Measurements from ENCODE around the gene ANXA11. TPM values are rescaled to one million over a fixed set of nuclear protein-coding genes. Genes with fewer than 3 reads are reported as not detected.

The ANXA11 gene
- total RNA-seq (2012; rRNA removed), result 39.4 and 40.8 TPM in 2 replicates
- 109 and 114 TPM in 2 replicates for polyA plus RNA-seq (2012; rRNA removed)
- 104 and 105 TPM in 2 replicates for polyA plus RNA-seq (2012; cell fraction: cytosol; rRNA removed)
- polyA plus RNA-seq (2012; cell fraction: nucleus; rRNA removed; ENCODE audit: low replicate concordance), result 86.2 and 114 TPM in 2 replicates
- percentile 92 among the genes with signal in this experiment for Bru-seq, nascent RNA
- BruChase-seq, experiment 1, labeled RNA remaining after a 6-hour chase, result percentile 90 among the genes with signal in this experiment
- percentile 90 among the genes with signal in this experiment for BruChase-seq, experiment 2, labeled RNA remaining after a 2-hour chase
- long read RNA-seq, full-length matches to known transcripts, result 125 of 285 reads
- long read RNA-seq, partial matches to known transcripts, result 136 of 285 reads
- long read RNA-seq, other reads (novel, unspliced or antisense), result 24 of 285 reads

GRCh38 chr10:80205477-80206276 is at the start of gene ANXA11:
TSS of gene ANXA11 (minus strand) at chr10:80205537. CDS start at chr10:80172861, 32,676 bp downstream.
- POLR2A ChIA-PET (ENCODE audit: unreplicated experiment), result no interaction called here
- no TSS peak for BruUV-seq (replicated peaks)

More at GRCh38 chr10:80205477-80206276, at the start of gene ANXA11:
- Histone ChIP-seq H3K36me3 (ENCODE audit: control insufficient read depth, insufficient read depth, low read length) (peaks cover 5% of the 10 kb centered on the region; the same call in 1 of the 2 replicates), H3K4me1 (ENCODE audit: control insufficient read depth, insufficient read depth, low read length) (peaks cover 18% of the 10 kb centered on the region), H3K56ac (ENCODE audit: extremely low read depth, insufficient read depth, low read length) (peak within 1 kb of the TSS; percentile 69), H3K4ac (ENCODE audit: low read depth, low read length) (peak within 1 kb of the TSS; percentile 95), H3K27ac (ENCODE audit: insufficient read depth, low read length) (peak within 1 kb of the TSS; percentile 98), H3K27me3 (ENCODE audit: control insufficient read depth, insufficient read depth, low read length) (no peaks in the 10 kb centered on the region), H3K14ac (replicated peaks; ENCODE audit: low read depth, low read length) (peak within 1 kb of the TSS; percentile 97), H2AK9ac (replicated peaks; ENCODE audit: low read depth, low read length, poor library complexity) (peak within 1 kb of the TSS; percentile 96), H3K18ac (ENCODE audit: low read depth, low read length) (peak within 1 kb of the TSS; percentile 89), H2BK5ac (ENCODE audit: low read depth, low read length, poor library complexity, severe bottlenecking) (peak within 1 kb of the TSS; percentile 97), H2BK15ac (ENCODE audit: low read depth, low read length) (peak within 1 kb of the TSS; percentile 98; the same call in 2 of the 3 replicates), H4K8ac (ENCODE audit: low read depth in 2 of 2, low read length in 2 of 2) (peak within 1 kb of the TSS; percentile 76 to 94), H2AK5ac (ENCODE audit: low read depth, low read length) (peak within 1 kb of the TSS; percentile 79), H3K4me3 (ENCODE audit: insufficient read depth, low read depth, low read length) (peak within 1 kb of the TSS; percentile 61), H4K5ac (ENCODE audit: low read depth, low read length) (peak within 1 kb of the TSS; percentile 84), H2AFZ (replicated peaks; ENCODE audit: low read length, poor library complexity) (peak within 1 kb of the TSS; percentile 94), H3K9me3 (ENCODE audit: control insufficient read depth, insufficient read depth, low read length) (no peaks in the 10 kb centered on the region), H3K9ac (ENCODE audit: low read depth, low read length) (peak within 1 kb of the TSS; percentile 88), H4K91ac (ENCODE audit: insufficient read depth, low read depth, low read length) (peak within 1 kb of the TSS; percentile 88), H2BK120ac (ENCODE audit: low read depth, low read length) (peak within 1 kb of the TSS; percentile 97), H3K4me2 (ENCODE audit: low read depth, low read length) (peak within 1 kb of the TSS; percentile 99), H3K9me1 (ENCODE audit: insufficient read depth, low read length) (peaks cover 22% of the 10 kb centered on the region), H3K79me1 (ENCODE audit: low read depth in 1 of 2, low read length in 2 of 2) (peaks cover 9 to 59% of the 10 kb centered on the region in 2 experiments; a peak in 3 of 4 replicates), H2BK20ac (ENCODE audit: low read depth, low read length) (peak within 1 kb of the TSS; percentile 99), H4K20me1 (ENCODE audit: insufficient read depth, low read length) (peaks cover 36% of the 10 kb centered on the region), H3K23ac (ENCODE audit: low read depth, low read length) (peak within 1 kb of the TSS; percentile 88)
- intact Hi-C loops (cut with micrococcal nuclease), result no loop called here
- CTCF ChIA-PET, result no interaction called here
- TF ChIP-seq MXI1 (IDR thresholded peaks at IDR 0.05; ENCODE audit: borderline replicate concordance, low read depth, low read length) (no peak), MAFK (IDR thresholded peaks at IDR 0.05; ENCODE audit: low read depth, low read length) (peak; percentile 92), POLR2A (IDR thresholded peaks at IDR 0.05; ENCODE audit: low read depth, low read length) (peak; percentile 81), ELK1 (IDR thresholded peaks at IDR 0.05; ENCODE audit: borderline replicate concordance, low read depth, low read length) (no peak), CHD1 (IDR thresholded peaks at IDR 0.05; ENCODE audit: low read depth, low read length) (no peak), MAZ (IDR thresholded peaks at IDR 0.05; ENCODE audit: borderline replicate concordance, low read depth, low read length) (peak; percentile 25; the same call in 1 of the 2 replicates)
- in situ Hi-C loops (cut with MboI; ENCODE audit: low sequenced_read_pairs), result loop anchor here (10.0 kb wide), 1 partner anchor 51 kb away; no protein-coding TSS in a partner anchor
- WGBS, 2 experiments (ENCODE audit: extremely low coverage in 2 of 2, insufficient read length in 1 of 2), result 0% methylated on average over 12 of the region's 45 CpGs; no CpG with 5 or more reads in 1 of the 2 experiments
- dilution Hi-C loops (cut with HindIII; ENCODE audit: low sequenced_read_pairs, unreplicated experiment), result no loop called here
- ATAC-seq (ENCODE audit: low read depth), result peak; percentile 78
- peak; percentile 54 for DNase-seq
